ENCODE results near the gene VSIG8.

The VSIG8 gene

DNA sequence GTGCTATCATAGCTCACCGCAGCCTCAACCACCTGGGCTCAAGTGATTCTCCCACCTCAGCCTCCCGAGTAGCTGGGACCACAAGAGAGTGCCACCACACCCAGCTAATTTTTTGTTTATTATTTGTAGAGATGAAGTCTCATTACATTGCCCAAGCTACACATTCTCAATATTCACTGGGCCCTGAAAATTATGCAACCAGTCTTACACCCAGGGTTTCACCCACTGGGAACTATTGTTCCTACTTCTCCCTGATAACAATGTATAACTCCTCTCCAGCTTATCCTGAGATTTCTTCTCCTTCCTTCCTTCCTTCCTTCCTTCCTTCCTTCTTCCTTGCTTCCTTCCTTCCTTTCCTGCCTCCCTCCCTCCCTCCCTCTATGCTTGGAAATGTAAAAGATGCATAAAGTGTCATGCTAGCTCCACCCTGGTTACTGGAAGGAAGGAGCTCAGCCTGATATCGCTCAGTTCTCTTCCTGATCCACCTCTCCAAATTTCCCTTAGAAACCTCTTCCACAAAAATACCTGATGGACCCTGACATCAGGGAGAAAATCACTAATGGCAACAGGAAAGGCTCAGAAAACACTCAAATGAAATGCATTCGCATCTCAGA lies 11.2 kb upstream of the VSIG8 start:
- Mint-ChIP-seq H3K27ac (no peak overlapping the region), H3K36me3 (ENCODE audit: low read depth) (no peaks in the 10 kb centered on the region), H3K4me1 (no peaks in the 10 kb centered on the region), H3K9me3 (no peaks in the 10 kb centered on the region), H3K4me3 (no peak overlapping the region), H3K27me3 (ENCODE audit: low read depth, poor library complexity) (peaks cover 36% of the 10 kb centered on the region)
- TF ChIP-seq, protein P1, sequence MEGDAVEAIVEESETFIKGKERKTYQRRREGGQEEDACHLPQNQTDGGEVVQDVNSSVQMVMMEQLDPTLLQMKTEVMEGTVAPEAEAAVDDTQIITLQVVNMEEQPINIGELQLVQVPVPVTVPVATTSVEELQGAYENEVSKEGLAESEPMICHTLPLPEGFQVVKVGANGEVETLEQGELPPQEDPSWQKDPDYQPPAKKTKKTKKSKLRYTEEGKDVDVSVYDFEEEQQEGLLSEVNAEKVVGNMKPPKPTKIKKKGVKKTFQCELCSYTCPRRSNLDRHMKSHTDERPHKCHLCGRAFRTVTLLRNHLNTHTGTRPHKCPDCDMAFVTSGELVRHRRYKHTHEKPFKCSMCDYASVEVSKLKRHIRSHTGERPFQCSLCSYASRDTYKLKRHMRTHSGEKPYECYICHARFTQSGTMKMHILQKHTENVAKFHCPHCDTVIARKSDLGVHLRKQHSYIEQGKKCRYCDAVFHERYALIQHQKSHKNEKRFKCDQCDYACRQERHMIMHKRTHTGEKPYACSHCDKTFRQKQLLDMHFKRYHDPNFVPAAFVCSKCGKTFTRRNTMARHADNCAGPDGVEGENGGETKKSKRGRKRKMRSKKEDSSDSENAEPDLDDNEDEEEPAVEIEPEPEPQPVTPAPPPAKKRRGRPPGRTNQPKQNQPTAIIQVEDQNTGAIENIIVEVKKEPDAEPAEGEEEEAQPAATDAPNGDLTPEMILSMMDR (IDR thresholded peaks at IDR 0.05): no peak
- no peak for DNase-seq

DNA sequence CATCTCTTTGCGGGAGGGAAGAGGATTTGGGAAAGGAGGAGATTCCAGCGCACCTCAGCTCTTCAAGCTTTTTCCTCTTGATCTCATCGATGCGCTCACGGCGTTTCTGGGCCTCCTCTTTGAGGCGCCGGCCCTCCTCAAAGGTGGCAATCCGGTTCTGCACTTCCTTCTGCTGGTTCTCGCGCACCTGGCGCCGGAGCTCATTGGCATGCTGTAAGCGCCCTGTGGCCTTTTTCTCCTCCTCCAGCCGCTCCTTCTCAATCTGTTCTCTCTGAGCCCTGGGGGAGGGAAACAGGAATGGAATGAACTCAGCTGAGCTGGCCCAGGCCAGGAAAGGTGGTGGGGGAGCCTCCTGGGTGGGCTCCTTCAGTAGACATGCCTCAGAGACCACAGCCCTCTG lies 10.4 kb upstream of the VSIG8 start:
- no peak for DNase-seq
- H3K27ac Mint-ChIP-seq: no peak overlapping the region
- H3K4me1 Mint-ChIP-seq: peaks cover under 1% of the 10 kb centered on the region
- TF ChIP-seq, protein P1 (IDR thresholded peaks at IDR 0.05): no peak
- H3K36me3 Mint-ChIP-seq (ENCODE audit: low read depth): no peaks in the 10 kb centered on the region
- peaks cover 37% of the 10 kb centered on the region for H3K27me3 Mint-ChIP-seq (ENCODE audit: low read depth, poor library complexity)
- no peaks in the 10 kb centered on the region for H3K9me3 Mint-ChIP-seq
- H3K4me3 Mint-ChIP-seq: no peak overlapping the region

DNA sequence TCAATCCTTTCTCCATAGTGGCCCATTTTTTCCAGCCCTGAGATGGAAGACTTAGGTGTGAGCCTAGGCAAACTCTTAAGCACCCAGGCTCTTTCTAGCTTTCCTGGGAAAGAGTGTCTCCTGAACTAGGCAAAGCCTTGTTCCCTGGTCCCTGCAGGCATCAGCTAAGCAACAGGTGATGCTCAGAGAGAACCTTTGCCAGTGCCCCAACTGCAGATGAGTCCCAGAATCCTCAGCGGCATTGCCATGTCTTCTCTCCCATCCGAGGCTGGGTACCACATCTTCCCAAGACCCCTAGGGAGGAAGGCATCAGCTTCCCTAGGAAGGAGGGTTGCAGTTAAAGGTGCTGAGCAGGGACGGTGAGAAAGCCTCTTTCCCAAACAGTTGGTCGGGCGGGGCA lies 8.2 kb upstream of the VSIG8 start:
- no peaks in the 10 kb centered on the region for H3K9me3 Mint-ChIP-seq
- H3K4me1 Mint-ChIP-seq: peaks cover 21% of the 10 kb centered on the region
- no peak overlapping the region for H3K4me3 Mint-ChIP-seq
- DNase-seq: no peak
- TF ChIP-seq, protein P1 (IDR thresholded peaks at IDR 0.05): no peak
- H3K27me3 Mint-ChIP-seq (ENCODE audit: low read depth, poor library complexity): peaks cover 41% of the 10 kb centered on the region
- no peaks in the 10 kb centered on the region for H3K36me3 Mint-ChIP-seq (ENCODE audit: low read depth)
- no peak overlapping the region for H3K27ac Mint-ChIP-seq

DNA sequence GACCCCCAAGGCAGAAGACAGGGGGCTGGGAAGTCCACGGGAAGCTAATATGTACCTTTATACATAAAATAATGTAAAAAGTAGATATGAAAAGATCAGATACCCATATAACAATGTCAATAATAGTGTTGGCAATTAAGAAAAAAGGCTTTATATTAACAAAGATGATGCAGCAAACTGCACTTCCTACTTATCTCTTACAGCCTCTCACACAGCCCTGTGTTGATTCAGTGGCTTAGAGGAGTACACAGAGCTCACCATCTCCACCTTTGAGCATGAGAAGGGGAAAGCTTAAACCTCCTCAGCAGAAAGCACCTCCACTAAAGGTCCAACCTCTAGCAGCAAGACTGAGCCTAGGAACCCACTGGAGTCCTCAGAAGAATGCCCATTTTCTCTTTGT lies 7.2 kb upstream of the VSIG8 start:
- DNase-seq: no peak
- Mint-ChIP-seq H3K27ac (no peak overlapping the region), H3K36me3 (ENCODE audit: low read depth) (no peaks in the 10 kb centered on the region), H3K27me3 (ENCODE audit: low read depth, poor library complexity) (peaks cover 41% of the 10 kb centered on the region), H3K4me3 (no peak overlapping the region), H3K9me3 (no peaks in the 10 kb centered on the region), H3K4me1 (peaks cover 23% of the 10 kb centered on the region)
- TF ChIP-seq, protein P1 (IDR thresholded peaks at IDR 0.05): no peak

DNA sequence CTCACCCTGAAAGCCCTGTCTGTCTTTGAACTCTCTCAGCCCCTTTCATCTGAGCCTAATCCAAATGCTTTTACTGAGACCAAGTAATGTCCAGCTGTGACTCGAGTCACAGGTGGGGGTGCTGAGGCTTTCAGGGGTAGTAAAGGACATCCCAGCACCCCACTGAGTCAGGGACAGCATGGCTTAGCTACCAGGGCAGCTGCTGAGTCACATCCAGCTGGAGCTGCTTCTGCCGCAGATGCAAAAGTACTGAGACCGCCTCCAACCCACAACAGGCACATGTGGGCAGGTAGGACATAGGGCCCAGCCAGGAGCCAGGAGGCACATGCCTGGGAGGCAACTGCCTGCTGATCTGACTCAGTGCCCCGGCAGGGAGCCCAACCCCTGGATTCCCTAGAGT lies 6.7 kb upstream of the VSIG8 start:
- Mint-ChIP-seq H3K4me3 (no peak overlapping the region), H3K27me3 (ENCODE audit: low read depth, poor library complexity) (peaks cover 37% of the 10 kb centered on the region), H3K36me3 (ENCODE audit: low read depth) (no peaks in the 10 kb centered on the region), H3K4me1 (peaks cover 23% of the 10 kb centered on the region), H3K9me3 (no peaks in the 10 kb centered on the region), H3K27ac (no peak overlapping the region)
- TF ChIP-seq, protein P1 (IDR thresholded peaks at IDR 0.05): no peak
- DNase-seq: no peak

DNA sequence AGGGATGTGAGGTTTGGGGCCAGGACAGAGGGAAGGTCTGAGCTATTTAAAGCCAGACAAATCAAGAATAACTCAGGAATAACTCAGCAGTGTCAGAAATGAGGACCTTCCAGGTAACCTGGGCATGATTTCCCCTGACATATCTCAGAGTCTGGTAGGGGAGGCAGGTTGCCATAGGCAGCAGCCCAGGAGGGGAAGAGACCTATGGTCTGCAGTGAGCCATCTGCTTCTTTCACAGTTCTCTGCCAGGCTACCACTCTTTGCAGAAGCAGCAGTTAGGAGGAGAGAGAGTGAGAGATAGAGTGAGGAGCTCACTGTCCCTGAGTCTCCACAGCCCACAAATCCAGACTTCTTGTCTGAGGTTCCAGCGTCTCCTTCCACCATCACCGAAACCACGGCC lies 6.3 kb upstream of the VSIG8 start:
- H3K36me3 Mint-ChIP-seq (ENCODE audit: low read depth): no peaks in the 10 kb centered on the region
- TF ChIP-seq, protein P1 (IDR thresholded peaks at IDR 0.05): no peak
- peaks cover 35% of the 10 kb centered on the region for H3K27me3 Mint-ChIP-seq (ENCODE audit: low read depth, poor library complexity)
- no peak overlapping the region for H3K4me3 Mint-ChIP-seq
- H3K27ac Mint-ChIP-seq: no peak overlapping the region
- DNase-seq: no peak
- H3K4me1 Mint-ChIP-seq: peaks cover 23% of the 10 kb centered on the region
- no peaks in the 10 kb centered on the region for H3K9me3 Mint-ChIP-seq
